NCI-H82 treated with DMSO at 0.1 percent for 48 hours (cell line): ENCODE results near the gene VCX3B.
"Not testable (repeated sequence)": the region's sequence is repeated elsewhere in the genome, so short reads cannot be mapped to it uniquely, and the experiment has no call there.

Source experiments
- DNase-seq: peaks from one replicate; lab custom pipeline; 2025; ENCODE audit not compliant: unreplicated experiment; lab: John Stamatoyannopoulos, UW

The VCX3B gene

GRCh38 chrX:8464530-8464929, at the start of gene VCX3B:
Gene VCX3B, plus strand, starts transcription at chrX:8464830. Its CDS starts 621 bp downstream, at chrX:8465451.
- not testable (repeated sequence) for DNase-seq

GRCh38 chrX:8418301-8418700, 46.3 kb upstream of the VCX3B start:
- DNase-seq = peak; percentile 13

GRCh38 chrX:8424912-8425311, 39.7 kb upstream of the VCX3B start:
- no peak for DNase-seq

DNA sequence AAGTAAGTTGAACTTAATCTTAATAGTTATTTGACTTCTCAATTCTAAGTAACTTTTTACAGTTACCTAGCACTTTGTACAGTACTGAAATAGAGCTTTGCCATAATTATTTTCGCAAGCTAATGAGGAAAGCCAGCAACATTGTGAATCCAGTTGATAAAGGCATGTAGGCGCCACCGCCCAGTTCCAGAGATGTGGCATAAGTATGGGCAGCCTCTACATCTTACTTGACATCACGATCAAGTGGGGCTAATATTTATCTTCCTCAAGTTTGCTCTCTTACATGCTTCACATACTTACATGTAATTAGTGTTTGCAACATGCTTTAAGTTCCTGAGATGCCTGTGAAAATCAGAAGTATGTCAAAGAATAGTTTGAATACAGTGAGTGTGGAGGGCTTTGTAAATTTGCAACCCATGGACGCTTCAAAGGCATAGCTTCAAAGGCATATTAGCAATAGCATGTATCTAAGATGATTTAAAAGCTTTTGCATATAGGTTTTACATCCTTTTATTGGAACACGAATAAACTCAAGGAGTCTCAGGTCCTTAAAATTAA, 34.9 kb upstream of the VCX3B start:
- no peak for DNase-seq

DNA sequence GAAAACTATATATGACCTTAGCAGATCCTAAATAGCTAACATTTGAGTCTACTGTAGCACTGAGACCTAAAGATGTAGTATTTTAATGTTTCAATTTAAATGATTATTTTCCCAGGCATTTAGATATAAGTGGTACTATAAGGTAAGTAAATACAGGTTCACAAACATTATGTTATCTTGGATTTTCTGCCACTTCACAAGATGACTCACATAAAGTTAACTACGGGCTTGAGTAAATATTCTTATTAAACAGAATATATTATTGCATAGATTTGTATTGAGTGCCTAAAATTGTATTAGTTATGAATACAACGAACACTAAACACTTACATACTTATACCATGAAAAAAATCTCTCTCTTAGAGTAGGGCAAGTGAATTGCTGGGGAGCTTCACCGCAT, 34.2 kb upstream of the VCX3B start:
- no peak for DNase-seq

DNA sequence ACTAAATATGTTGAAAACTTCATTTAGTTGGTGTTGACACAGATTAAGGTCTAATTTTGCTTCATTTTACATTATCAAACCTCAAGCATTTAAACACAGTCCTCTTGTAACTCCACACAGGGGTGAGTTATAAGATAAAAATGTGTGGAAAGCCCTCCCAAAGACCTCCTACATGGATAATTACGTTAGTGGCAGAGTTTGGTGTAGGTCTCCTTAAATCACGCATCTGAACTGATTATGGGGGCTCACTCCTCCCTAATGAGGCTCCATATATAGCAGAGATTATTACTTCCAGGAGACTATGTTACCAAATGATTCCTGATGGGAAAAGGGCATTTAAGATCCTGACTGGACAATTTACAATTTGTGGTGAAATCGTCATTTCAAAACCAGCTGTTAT, 32.2 kb upstream of the VCX3B start:
- no peak for DNase-seq

DNA sequence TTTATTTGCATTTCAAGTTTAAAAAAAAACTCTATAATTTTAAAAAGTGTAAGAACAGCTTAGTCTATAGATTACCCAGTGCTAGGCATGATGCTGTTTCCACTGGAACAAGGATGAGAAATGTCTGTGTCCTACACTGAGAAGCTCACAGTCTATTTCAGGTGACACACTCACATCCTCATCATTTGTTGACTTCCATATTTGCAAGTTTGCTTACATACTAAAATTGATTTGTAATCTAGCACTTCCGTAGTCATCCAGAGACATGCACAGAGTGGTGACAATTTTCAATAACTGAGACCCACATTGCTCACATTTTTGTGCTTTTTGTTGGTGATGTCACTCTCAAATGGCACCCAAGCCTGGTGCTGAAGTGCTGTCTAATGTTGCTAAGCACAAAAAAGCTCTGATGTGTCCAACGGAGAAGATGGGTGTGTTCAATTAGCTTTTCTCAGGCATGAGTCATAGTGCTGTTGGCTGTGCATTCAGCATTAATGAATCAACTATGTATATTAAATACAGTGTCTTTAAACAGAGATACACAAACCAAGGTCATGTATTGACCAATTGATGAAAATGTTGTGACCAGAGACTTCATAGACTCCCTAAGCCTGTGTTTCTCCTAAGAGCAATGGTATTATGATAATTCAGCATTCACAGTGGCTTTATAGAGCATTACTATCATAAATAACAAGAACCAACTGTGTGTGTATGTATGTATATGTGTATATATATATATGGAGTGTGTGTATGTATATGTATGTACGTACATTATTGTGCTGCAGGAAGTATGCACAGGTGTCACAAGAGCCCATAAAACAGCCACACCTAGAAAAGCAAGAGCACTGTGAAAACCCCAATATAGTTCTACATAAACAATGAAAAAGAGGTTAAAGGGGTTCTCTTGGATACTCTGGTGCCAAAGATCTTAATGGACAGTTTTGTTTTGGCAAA, 31.2 kb upstream of the VCX3B start:
- DNase-seq = no peak

DNA sequence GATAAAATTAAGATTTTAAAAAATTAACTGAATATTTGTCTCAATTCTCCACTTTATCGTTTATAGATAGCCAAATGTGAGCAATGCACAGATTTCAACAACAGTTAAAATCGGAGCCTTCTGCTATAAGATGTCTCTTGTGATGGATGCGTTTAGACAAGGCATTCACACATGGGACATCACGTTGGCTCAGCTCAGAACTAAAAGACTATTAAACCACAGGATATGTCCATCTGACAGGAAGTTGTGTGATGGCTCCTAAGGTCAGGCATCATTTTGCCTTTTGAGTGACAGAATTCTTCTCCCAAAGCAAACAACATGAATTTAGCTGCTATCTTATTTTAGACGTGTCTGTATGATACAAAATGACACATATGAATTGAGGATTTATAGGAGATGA, 17.3 kb upstream of the VCX3B start:
- DNase-seq = no peak

DNA sequence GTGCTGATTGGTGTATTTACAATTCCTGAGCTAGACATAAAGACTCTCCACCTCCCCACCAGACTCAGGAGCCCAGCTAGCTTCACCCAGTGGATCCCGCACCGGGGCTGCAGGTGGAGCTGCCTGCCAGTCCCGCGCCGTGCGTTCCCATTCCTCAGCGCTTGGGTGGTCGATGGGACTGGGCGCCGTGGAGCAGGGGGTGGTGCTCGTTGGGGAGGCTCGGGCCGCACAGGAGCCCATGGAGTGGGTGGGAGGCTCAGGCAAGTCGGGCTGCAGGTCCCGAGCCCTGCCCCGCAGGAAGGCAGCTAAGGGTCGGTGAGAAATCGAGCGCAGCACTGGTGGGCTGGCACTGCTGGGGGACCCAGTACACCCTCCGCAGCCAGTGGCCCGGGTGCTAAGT, 12.3 kb upstream of the VCX3B start:
- DNase-seq = not testable (repeated sequence)

DNA sequence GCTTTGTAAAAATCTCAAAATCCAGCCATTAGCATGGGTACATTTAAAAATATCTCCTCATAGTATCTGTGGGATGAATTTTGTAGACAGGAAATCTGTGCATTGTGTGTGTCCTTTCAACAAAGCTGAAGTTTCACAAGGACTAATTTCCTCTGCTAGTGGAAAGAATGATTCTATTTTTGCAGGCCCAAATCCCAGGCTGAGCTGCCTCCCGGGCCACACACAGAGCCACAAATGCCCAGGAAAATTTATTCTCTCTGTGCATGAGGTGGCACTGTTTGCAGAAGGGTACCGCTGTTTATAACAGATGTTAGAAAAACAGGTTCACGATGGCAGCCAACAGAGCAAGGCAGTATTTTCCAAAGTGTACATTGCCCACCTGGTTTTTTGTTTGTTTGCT, 11.0 kb upstream of the VCX3B start:
- DNase-seq = no peak

DNA sequence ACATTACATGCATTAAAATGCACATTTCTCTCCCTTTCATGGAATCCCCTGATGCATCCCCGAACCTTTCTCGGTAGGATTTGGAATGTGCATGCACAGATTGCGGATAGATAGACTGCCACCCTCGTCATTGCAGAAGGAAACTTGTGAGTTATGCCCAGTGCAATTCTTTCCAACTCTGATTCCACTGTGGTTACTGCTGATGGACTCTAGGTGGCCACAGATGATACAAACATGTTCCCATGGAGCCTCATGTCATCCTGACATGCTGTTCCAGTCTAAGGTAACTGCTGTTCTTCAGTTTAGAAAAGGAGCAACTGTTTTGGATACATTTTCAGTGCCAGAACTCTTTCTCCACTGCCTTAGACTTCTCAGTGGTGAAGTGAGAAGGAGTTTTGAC, 9.1 kb upstream of the VCX3B start:
- DNase-seq = no peak

DNA sequence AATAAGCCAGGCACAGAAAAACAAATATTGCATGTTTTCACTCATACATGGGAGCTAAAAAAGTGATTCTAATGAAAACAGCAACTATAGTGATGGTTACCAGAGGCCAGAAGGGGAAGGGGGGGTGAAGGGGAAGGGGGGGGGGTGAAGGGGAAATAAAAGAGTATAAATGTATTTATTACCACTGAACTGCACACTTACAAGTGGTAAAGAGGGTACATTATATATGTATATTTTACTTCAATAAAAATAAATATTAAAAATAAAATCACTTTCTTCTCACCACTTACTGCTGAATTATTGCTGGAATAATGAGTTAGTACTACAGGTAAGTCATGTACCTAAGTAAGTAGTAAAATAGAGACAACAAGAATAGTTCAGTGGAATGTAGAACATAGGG, 2.1 kb upstream of the VCX3B start:
- DNase-seq = no peak

GRCh38 chrX:8484360-8484949, 19.8 kb downstream of the VCX3B start:
- DNase-seq = no peak

DNA sequence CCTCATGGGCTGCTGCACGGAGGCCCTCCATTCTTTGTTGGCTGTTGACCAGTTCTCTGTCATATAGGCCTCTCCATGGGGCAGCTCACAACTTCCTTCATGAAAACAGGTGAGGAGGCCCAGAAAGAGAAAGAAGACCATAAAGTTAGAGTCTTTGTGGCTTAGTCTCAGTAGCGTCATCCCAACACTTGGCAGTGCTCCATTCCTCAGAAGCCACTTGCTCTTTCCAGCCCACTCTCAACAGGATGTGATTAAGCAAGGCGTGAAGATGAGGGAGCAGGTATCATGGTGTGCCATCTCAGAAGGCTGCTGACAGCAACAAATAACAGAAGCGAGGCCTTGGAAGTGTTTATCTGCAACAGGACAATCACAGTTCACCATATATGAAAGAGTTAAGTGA, 30.4 kb downstream of the VCX3B start:
- not testable (repeated sequence) for DNase-seq

DNA sequence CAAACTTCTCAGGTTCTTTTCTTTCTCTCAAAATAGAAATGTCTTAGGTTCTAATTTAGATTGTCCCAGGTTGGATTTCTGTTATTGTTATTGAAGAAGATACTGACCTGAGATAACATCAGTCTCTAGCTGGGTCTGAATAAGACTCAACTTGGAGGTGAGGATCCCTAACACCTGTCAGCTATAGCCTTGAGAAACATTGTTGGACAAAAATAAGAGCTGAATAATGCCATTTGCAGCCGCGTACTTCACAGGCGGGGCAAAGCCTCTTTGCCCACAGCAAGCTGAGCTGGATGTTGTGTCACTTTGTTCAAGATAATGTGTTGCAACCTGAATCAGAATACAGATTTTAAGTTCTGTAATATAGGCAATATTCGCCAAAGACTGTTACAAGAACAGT, 35.6 kb downstream of the VCX3B start:
- DNase-seq = no peak

DNA sequence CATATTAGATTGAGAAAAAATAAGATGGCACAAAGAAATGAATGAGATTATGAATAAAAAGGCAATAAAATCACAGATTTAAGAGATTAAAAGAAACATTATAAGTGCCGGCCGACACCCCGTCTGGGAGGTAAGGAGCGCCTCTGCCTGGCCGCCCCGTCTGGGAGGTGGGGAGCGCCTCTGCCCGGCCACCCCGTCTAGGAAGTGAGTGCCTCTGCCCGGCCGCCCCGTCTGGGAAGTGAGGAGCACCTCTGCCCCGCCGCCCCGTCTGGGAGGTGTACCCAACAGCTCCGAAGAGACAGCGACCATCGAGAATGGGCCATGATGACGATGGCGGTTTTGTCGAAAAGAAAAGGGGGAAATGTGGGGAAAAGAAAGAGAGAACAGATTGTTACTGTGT, 37.5 kb downstream of the VCX3B start:
- DNase-seq = not testable (repeated sequence)

GRCh38 chrX:8504451-8504850, 39.8 kb downstream of the VCX3B start:
- DNase-seq = no peak
